Cardiac fibroblast (primary cell): ENCODE data around the gene KASH5.

Source experiments
- DNase-seq, 2 donors: peaks; one replicate each; pipeline versions ENCODE4 v3.0.0 to v3.0.0-alpha.2; 2010; ENCODE audit warnings: low read depth in 2 of 2
- H3K4me3 ChIP-seq, 2 donors: replicated peaks in 1 of 2; 1 replicate in 1 of 2; 2 replicates in 1 of 2; pipeline ENCODE4 v1.5.1; 2011; ENCODE audit warnings: low read depth in 2 of 2, low read length in 2 of 2, mild to moderate bottlenecking in 2 of 2, moderate library complexity in 1 of 2
- CTCF ChIP-seq: IDR thresholded peaks from one replicate; pipeline ENCODE4 v1.5.1; 2011; ENCODE audit warnings: low read depth, mild to moderate bottlenecking, low read length, inconsistent platforms

Gene KASH5

GRCh38 chr19:49448432-49448786 is 60.4 kb downstream of the KASH5 start:
- DNase-seq: no peak
- H3K4me3 ChIP-seq: no peak overlapping the region
- TF ChIP-seq CTCF: no peak

GRCh38 chr19:49450405-49450804 is 62.4 kb downstream of the KASH5 start:
- TF ChIP-seq CTCF: no peak
- DNase-seq: no peak
- peak overlapping the region in 1 of 2 donors; percentile 90 for H3K4me3 ChIP-seq

GRCh38 chr19:49451430-49452181 is 63.6 kb downstream of the KASH5 start, which contains the start of gene PIH1D1:
Gene PIH1D1, minus strand, starts transcription at chr19:49451814. Its CDS starts 240 bp downstream, at chr19:49451574.
- peak within 1 kb of the TSS; percentile 76 to 90 for H3K4me3 ChIP-seq
- peak; percentile 99 to 100 for DNase-seq
- TF ChIP-seq CTCF: peak; percentile 38

DNA sequence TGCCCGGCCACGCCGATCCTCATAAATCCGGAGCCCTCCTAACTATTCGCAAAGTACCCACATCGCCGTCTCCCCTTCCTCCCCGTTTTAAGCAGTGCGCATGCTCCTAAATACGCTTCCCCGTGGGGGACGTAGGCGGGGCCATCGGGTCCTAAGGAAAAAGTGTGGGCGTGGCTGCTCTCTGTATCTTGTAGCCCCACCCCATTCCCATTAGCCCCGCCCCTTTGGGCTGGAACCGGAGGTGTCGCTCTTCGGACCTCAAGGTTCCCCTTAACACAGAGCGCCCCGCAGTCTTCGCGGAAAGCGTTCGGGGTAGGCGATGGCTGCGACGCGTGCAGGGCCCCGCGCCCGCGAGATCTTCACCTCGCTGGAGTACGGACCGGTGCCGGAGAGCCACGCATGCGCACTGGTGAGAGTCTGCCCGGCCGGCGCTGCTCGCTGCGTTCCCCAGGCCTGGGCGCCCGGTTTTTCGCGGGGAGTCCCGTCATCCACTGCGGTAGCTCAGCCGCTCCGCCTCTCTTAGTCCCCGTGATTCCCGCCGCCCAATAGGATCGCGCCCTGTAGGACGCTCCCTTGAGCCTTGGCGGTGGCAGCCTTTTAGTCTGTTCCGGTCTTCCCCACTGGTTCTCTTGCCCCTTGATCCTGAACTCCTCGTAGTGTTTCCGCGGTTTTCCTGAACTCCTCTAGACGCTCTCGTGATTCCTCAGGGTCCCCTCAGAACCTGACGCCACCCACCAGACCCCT is 65.1 kb downstream of the KASH5 start, which contains the start of gene ALDH16A1:
ALDH16A1 (plus strand) TSS at position 213 of the 744 bp plus-strand sequence; CDS start at position 320, 107 bp downstream.
- peak within 1 kb of the TSS; percentile 68 to 80 for H3K4me3 ChIP-seq
- DNase-seq: peak; percentile 99
- no peak for TF ChIP-seq CTCF

DNA sequence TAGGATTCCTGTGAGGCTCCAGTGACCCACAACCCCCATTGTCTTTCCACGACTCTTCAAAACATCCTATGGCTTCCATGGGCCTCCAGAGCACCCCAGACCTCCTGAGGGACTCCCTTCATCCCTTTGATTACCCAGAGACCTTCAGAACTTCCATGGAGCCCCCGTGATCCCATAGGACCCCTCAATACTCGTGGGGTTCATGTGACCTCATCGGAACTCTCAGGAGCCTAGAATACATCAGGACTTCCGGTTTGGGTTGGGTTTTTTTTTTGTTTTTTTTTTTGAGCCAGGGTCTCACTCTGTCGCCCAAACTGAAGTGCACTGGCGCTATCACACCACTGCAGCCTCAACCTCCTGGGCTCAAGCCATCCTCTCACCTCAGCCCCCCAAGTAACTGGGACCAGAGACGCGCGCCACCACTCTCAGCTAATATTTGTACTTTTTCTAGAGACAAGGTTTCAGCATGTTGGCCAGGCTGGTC is 65.8 kb downstream of the KASH5 start:
- H3K4me3 ChIP-seq: peak overlapping the region; percentile 68 to 80
- TF ChIP-seq CTCF: no peak
- DNase-seq: no peak

DNA sequence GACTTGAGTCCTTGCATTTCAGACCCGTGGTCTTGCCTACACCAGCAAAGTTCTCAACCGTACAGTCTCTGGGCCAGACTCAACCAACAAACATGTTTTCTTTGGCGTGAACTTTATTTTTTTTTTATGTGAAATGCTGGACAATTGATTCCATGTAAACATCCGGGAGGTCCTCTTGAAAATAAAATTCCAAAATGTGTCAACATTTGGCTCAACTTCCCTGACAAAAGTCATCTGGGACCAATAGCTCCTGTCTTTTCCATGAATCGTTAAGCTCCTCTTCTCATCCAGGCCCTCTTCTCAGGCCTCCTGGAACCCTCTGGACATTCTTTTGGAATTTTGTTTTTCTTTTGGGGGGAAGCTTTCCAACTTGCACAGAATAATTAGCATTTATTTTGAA is 67.7 kb downstream of the KASH5 start:
- no peak for TF ChIP-seq CTCF
- H3K4me3 ChIP-seq: no peak overlapping the region
- DNase-seq: peak; percentile 30 to 83
